ENCODE data around the gene OSR1.

OSR1 gene

DNA sequence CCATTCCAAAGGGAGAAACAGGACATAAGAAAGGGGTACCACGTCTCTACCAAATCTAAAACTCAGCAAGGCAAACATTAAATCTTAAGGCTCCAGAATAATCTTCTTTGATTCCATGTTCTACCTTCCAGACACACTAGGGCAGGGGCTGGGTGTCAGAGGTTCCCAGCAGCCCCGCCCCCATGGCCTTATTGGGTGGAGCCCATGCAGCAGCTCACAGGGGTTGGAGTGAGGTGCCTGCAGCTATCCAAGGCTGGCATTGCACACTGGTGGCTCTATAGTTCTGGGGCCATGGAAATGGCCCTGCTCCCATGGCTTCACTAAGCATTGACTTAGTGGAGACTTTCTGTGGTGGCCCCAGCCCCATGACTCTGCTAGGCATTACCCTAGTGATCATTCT is 14.9 kb upstream of the OSR1 start:
- DNase-seq (ENCODE audit: low read depth) = no peak
- TF ChIP-seq, protein P1, sequence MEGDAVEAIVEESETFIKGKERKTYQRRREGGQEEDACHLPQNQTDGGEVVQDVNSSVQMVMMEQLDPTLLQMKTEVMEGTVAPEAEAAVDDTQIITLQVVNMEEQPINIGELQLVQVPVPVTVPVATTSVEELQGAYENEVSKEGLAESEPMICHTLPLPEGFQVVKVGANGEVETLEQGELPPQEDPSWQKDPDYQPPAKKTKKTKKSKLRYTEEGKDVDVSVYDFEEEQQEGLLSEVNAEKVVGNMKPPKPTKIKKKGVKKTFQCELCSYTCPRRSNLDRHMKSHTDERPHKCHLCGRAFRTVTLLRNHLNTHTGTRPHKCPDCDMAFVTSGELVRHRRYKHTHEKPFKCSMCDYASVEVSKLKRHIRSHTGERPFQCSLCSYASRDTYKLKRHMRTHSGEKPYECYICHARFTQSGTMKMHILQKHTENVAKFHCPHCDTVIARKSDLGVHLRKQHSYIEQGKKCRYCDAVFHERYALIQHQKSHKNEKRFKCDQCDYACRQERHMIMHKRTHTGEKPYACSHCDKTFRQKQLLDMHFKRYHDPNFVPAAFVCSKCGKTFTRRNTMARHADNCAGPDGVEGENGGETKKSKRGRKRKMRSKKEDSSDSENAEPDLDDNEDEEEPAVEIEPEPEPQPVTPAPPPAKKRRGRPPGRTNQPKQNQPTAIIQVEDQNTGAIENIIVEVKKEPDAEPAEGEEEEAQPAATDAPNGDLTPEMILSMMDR (IDR thresholded peaks at IDR 0.05; ENCODE audit: insufficient read depth, low read depth, low read length, missing control alignments) = no peak
- no peak overlapping the region for H3K4me3 ChIP-seq (ENCODE audit: low read depth, low read length)

DNA sequence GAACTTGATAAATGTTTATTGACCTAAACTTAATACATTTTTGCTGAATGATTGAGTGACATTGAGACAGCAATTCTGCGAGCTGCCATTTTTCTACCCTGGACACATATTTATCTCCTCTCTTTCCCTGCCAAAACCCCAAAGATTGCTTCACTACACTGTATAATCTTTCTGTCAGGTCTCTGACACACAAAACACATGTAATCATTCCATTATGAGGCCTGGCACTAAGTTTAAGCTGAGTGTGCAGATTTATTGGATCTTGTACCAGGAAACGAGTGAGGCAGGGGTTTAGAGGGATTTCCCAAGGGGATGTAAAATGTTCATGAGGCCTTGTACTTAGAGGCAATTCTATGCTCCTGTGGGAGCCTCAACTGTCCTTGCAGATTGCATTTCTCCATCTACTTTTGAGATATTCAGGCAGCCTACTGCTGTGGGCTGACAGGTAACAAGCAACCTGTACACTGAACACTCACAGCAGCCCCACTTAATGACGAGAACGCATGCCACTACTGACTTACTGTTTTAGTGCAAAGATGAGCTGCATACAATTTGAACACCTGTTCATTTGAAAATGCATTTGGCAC is 13.7 kb upstream of the OSR1 start:
- no peak overlapping the region for H3K4me3 ChIP-seq (ENCODE audit: low read depth, low read length)
- TF ChIP-seq, protein P1 (IDR thresholded peaks at IDR 0.05; ENCODE audit: insufficient read depth, low read depth, low read length, missing control alignments) = no peak
- no peak for DNase-seq (ENCODE audit: low read depth)

DNA sequence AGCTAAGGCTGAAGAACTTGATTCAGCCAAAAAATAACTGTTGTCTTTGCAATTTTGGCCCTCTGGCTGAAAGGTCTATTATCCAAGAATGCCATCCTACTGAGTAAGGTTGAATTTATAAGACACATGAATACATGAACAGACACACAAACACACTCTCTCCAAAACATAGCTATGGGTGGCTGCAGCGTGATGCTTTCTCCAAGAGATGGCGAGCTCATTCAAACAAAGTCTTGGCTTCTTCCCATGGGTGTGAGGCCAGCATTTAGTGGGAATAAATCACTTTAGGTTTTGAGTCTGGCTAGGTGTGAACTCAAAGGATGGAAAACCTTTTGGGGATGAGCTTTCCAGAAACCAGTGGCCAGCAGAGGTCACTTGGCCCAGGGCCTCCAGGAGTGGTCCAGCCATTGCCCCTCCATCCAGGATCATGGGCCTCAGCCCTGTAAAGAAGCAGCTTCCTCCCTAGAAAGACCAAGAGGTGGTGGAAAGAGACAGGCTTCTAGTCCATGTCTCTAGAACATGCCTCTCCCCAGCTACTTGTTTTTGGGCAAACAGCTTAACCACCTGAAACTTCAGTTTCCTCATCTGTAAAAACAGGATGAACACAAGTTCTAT is 11.0 kb upstream of the OSR1 start:
- TF ChIP-seq, protein P1 (IDR thresholded peaks at IDR 0.05; ENCODE audit: insufficient read depth, low read depth, low read length, missing control alignments) = no peak
- no peak overlapping the region for H3K4me3 ChIP-seq (ENCODE audit: low read depth, low read length)
- no peak for DNase-seq (ENCODE audit: low read depth)

DNA sequence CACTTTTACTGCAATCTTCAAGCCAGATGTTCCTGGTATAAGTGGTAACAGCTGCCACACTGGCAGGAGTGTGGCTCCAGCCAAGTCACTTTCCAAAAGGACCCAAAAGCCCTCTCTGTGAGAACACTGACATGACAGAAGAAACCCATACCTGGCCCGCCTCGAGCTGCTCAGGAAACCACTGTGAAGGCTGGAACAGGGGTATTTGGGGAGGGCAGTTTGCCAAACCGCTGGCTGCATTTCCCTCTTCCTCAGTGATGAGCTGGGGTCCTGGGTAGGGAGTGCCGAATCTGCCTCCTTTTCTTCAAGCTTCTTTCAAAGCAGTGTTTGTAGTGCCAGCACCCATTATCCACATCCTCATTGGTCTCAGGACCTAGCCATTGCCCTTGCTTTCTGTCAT is 10.3 kb upstream of the OSR1 start:
- no peak overlapping the region for H3K4me3 ChIP-seq (ENCODE audit: low read depth, low read length)
- TF ChIP-seq, protein P1 (IDR thresholded peaks at IDR 0.05; ENCODE audit: insufficient read depth, low read depth, low read length, missing control alignments) = no peak
- no peak for DNase-seq (ENCODE audit: low read depth)

DNA sequence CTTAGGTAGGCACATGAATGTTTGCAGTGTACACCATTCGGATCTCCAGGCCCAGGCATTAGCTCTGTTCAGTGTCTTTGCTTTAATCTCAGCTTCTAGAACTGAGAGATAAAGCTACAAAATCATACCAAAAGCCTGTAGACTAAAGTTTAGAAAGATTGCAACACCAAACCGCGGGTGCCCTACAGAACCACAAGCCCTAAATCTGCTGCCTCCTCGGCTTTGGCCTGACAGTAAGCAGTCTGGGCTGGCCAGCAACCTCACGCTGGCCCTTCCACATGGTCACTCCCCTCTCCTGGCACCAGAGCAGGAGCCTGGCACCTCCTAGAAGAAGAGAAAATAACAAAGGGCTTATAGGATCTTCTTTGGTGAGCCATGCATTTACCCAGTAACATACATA is 8.9 kb upstream of the OSR1 start:
- TF ChIP-seq, protein P1 (IDR thresholded peaks at IDR 0.05; ENCODE audit: insufficient read depth, low read depth, low read length, missing control alignments) = no peak
- DNase-seq (ENCODE audit: low read depth) = no peak

DNA sequence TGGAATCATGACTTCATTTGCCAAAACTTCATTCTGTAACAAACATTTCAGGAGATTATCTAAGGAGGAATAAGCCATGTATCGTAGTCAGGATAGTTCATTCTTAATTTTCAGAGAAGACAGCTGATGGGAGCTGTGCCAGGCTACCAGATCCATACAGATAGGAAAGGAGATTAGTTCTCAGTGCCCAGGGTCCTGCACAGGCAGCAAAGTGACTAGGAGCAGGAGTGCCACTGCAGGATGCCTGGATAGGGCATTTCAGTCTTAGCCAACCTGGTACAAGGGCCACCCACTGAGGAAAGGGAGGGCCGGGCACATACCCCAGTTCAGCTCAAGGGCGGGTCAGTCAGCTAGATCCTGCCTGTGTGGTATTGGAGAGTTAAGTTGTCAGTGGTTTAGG is 6.7 kb upstream of the OSR1 start:
- H3K4me3 ChIP-seq (ENCODE audit: low read depth, low read length) = no peak overlapping the region
- no peak for DNase-seq (ENCODE audit: low read depth)
- TF ChIP-seq, protein P1 (IDR thresholded peaks at IDR 0.05; ENCODE audit: insufficient read depth, low read depth, low read length, missing control alignments) = no peak

More for the DNA sequence above, 8.9 kb upstream of the OSR1 start:
- no peak overlapping the region for H3K4me3 ChIP-seq (ENCODE audit: low read depth, low read length)

DNA sequence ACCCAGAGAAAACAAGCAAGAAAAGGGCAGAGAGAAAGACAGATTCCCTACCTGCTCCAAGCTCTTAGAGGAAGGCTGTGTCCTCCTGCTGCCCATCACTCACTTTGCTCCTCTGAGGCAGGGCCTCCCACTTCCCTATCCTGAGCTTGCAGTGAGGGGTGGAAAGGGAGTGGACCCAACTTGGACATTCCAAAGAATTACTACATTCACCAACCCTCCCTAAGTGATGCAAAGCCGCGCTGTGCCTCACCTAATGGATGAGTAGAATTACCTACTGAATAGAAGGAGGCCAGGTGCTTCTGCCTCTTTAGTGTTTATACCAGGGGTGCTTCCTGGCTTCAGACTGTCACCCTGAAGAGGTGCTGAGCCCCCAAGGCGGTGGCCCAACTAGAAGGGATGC is 5.6 kb upstream of the OSR1 start:
- H3K4me3 ChIP-seq (ENCODE audit: low read depth, low read length) = no peak overlapping the region
- TF ChIP-seq, protein P1 (IDR thresholded peaks at IDR 0.05; ENCODE audit: insufficient read depth, low read depth, low read length, missing control alignments) = no peak
- no peak for DNase-seq (ENCODE audit: low read depth)
